GM12865 (cell line): ENCODE results near the gene KCNJ6.

Experiments used
- DNase-seq: peaks from one replicate; pipeline ENCODE4 v3.0.0; 2010; ENCODE audit warnings: low read depth
- H3K4me3 ChIP-seq: 2 replicates; pipeline ENCODE4 v1.5.1; 2011; ENCODE audit warnings: mild to moderate bottlenecking, low read depth, low read length, control low read depth
- TF ChIP-seq, protein P1 (sequence below): IDR thresholded peaks from 2 replicates; pipeline ENCODE4 v1.5.1; 2011; ENCODE audit warnings: low read length, control low read depth, low read depth, inconsistent platforms; ENCODE audit not compliant: insufficient read depth; ENCODE audit errors: missing control alignments

The KCNJ6 gene

DNA sequence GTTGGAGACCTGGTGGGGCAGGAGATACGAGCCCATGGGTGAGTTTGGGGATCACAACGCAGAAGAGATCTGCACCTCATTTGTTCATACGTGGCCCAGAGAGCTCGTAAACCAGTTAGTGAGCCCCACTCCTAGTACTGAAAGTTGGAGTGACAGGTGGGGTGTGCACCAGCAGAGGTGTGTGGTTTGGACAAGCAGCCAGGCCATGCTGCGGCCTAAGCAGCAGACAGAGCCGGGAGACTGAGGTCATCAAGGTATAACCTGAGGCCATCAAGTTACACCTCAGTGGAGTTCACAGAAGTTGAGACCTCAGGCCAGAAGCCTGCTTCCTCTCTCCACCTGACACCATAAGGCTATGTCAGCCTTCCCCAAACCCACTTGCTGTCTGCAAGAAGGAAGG, 27.6 kb downstream of the KCNJ6 start:
- DNase-seq = no peak
- TF ChIP-seq, protein P1, sequence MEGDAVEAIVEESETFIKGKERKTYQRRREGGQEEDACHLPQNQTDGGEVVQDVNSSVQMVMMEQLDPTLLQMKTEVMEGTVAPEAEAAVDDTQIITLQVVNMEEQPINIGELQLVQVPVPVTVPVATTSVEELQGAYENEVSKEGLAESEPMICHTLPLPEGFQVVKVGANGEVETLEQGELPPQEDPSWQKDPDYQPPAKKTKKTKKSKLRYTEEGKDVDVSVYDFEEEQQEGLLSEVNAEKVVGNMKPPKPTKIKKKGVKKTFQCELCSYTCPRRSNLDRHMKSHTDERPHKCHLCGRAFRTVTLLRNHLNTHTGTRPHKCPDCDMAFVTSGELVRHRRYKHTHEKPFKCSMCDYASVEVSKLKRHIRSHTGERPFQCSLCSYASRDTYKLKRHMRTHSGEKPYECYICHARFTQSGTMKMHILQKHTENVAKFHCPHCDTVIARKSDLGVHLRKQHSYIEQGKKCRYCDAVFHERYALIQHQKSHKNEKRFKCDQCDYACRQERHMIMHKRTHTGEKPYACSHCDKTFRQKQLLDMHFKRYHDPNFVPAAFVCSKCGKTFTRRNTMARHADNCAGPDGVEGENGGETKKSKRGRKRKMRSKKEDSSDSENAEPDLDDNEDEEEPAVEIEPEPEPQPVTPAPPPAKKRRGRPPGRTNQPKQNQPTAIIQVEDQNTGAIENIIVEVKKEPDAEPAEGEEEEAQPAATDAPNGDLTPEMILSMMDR = no peak
- no peak overlapping the region for H3K4me3 ChIP-seq

DNA sequence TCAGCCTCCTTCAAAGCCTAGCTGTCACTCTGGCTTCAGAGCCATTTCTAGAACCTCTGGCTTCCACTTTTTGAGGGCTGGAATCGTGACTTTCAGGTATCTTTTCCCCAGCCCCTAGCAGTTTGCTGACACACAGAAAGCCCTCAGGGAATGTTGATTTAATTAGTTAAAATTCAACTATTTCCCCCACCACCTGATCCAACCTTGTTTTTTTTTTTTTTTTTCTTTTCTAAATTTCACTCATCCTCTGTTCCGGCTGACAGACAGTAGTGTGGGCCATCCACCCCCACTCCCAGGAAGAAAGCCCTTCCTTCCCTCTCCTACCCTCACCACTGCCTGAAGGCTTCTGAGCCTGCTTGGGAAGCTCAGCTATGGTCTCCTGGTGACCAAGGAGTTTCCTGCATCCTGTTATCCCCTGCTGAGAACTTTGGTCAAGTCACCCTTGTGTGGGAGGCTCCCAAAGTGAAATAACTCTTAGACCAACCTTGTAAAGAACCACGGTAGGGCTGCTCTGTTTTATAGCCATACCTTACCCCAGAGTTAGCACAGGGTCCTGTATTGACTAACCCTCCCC, 29.4 kb downstream of the KCNJ6 start:
- no peak overlapping the region for H3K4me3 ChIP-seq
- DNase-seq = no peak
- TF ChIP-seq, protein P1 = no peak

DNA sequence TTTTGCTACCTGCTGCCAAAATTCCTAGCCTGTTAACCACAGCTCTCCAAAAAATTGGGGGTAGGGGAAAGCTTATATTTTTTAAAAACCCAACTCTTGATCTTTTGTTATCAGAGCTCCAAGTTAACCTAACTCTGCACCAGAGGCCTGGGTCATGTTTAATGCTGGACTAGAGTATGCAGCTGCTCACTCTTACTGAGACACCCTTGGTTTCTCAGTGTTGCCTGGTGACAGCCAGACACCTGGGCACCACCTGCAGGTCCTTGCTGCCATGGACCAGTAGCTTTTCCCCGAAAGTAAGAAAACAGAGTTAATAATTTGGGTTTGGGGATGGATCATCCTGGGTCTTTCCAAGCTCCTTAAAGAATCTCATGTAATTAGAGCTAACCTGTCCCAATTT, 30.1 kb downstream of the KCNJ6 start:
- TF ChIP-seq, protein P1 = no peak
- no peak overlapping the region for H3K4me3 ChIP-seq
- DNase-seq = no peak

DNA sequence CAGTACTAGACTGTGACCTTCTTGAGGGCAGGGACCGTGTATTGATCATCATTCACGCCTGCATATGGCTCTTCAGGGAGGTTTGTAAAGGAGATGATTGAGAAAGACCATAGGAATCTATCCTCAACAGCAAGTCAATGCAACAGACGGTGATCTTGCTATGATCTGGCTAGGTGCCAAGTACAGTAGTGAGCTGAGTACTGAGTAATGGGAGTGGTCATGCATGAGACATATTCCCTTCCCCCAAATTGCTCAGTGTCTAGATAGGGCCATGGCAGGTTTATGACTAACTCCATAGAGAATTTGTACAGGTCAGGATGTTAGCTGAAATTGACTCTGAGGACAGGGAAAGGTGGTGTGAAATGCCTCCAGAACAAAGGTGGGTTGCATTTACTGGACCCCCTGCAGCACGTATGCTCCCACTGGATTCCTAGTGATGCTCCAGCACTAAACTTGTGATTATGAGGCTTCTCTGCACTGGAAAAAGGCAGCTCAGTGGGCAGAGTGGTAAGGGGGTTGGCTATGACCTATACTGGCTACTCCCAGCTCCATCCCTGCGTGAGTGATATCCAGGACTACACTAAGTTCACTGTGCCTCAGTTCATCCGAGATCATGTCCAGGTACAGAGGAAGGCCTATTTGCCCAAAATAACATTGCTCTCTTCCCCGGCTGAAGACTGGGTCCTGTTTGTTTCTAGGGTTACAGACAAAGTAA, 37.2 kb downstream of the KCNJ6 start:
- no peak overlapping the region for H3K4me3 ChIP-seq
- DNase-seq = no peak
- TF ChIP-seq, protein P1 = no peak

DNA sequence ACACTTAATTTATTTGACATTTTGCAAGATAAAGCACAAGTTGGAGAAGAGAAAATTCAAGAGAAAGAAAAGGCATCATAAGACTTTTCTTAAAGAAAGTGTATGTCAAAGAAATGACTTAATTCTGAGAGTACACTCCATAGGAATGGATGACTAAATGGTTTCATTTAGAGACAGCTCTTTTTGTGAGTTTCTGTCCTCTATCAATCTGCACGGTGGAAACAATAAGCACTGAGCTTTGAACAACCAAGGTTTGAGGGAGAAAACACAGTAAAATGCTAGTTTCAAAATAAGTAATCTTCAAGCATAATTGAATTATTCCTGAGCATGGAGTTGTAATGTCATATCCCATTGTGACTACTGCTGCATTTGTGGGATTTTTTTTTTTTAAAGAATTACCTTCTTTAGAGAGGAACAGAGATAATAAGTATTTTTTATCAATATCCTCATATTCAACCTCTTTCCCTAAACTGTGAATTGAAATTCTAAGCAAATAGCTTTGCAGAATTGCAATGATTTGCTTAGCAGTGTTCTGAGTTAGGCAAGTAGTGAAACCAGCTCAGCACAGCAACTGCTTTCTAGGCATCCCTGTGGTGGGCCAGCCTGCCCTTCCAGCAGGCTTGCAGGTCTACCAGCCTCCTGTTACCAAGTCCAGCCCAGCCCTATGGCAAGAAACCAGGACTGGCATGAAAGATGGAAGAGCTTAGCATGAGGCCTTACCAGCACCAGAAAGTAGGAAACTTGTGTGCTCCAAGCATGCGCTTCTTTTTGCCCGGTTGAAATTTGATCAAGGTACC, 38.2 kb downstream of the KCNJ6 start:
- TF ChIP-seq, protein P1 = no peak
- no peak overlapping the region for H3K4me3 ChIP-seq

DNA sequence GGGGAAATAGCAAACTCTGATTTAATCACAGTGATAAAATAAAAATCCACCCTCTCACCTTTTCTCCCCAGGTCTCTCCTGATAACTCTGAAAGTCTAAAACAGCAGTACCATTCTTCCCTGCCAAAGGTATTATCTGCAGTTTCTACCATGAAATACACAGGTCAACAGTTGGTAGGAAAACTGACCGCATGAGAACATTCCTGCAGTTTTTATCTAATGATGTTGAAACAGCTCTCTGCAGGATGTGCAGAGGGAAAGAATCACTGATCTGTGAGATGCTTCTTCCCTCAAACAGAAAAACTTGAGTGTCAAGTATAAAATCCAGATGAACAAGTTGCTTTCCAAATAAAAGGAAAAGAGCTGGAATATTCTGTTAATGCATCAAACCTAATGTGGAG, 39.1 kb downstream of the KCNJ6 start:
- TF ChIP-seq, protein P1 = no peak
- H3K4me3 ChIP-seq = no peak overlapping the region
- no peak for DNase-seq

More for the DNA sequence above, 38.2 kb downstream of the KCNJ6 start:
- DNase-seq = no peak
